Measurements from ENCODE around the gene C7. TPM values are rescaled to one million over a fixed set of nuclear protein-coding genes. Genes with fewer than 3 reads are reported as not detected.

C7 gene
- total RNA-seq, 2 experiments from 2014 or later, result not detected

GRCh38 chr5:40937075-40937474, 27.8 kb downstream of the C7 start:
- no peaks in the 10 kb centered on the region for H3K4me1 Mint-ChIP-seq (ENCODE audit: low read depth)
- DNase-seq, result no peak
- H3K9me3 Mint-ChIP-seq (ENCODE audit: insufficient read depth), result no peaks in the 10 kb centered on the region
- no peak for ATAC-seq
- H3K27me3 Mint-ChIP-seq (ENCODE audit: low read depth), result no peaks in the 10 kb centered on the region
- H3K36me3 Mint-ChIP-seq (ENCODE audit: low read depth), result no peaks in the 10 kb centered on the region
- no peak overlapping the region for H3K4me3 Mint-ChIP-seq
- no peak overlapping the region for H3K27ac Mint-ChIP-seq
- POLR2A ChIA-PET, result no interaction called here
- CTCF ChIA-PET, result no interaction called here

GRCh38 chr5:40939753-40940152, 30.5 kb downstream of the C7 start:
- POLR2A ChIA-PET, result no interaction called here
- Mint-ChIP-seq H3K36me3 (ENCODE audit: low read depth) (no peaks in the 10 kb centered on the region), H3K27me3 (ENCODE audit: low read depth) (no peaks in the 10 kb centered on the region), H3K9me3 (ENCODE audit: insufficient read depth) (no peaks in the 10 kb centered on the region), H3K4me1 (ENCODE audit: low read depth) (no peaks in the 10 kb centered on the region), H3K27ac (no peak overlapping the region), H3K4me3 (no peak overlapping the region)
- no peak for DNase-seq
- ATAC-seq, result no peak
- CTCF ChIA-PET, result no interaction called here

GRCh38 chr5:40945111-40945510, 35.8 kb downstream of the C7 start:
- peaks cover 9% of the 10 kb centered on the region for H3K27me3 Mint-ChIP-seq (ENCODE audit: low read depth)
- no peaks in the 10 kb centered on the region for H3K36me3 Mint-ChIP-seq (ENCODE audit: low read depth)
- ChIA-PET CTCF (no interaction called here), POLR2A (no interaction called here)
- ATAC-seq, result no peak
- no peak overlapping the region for H3K4me3 Mint-ChIP-seq
- H3K9me3 Mint-ChIP-seq (ENCODE audit: insufficient read depth), result no peaks in the 10 kb centered on the region
- H3K27ac Mint-ChIP-seq, result no peak overlapping the region
- no peaks in the 10 kb centered on the region for H3K4me1 Mint-ChIP-seq (ENCODE audit: low read depth)
- DNase-seq, result no peak

- Mint-ChIP-seq H3K27ac (no peak overlapping the region), H3K36me3 (ENCODE audit: low read depth) (no peaks in the 10 kb centered on the region), H3K4me1 (ENCODE audit: low read depth) (no peaks in the 10 kb centered on the region), H3K4me3 (no peak overlapping the region), H3K27me3 (ENCODE audit: low read depth) (no peaks in the 10 kb centered on the region), H3K9me3 (ENCODE audit: insufficient read depth) (no peaks in the 10 kb centered on the region)
- no peak for ATAC-seq
- CTCF ChIA-PET, result no interaction called here
- no peak for DNase-seq
- POLR2A ChIA-PET, result no interaction called here
These were observed 46.0 kb downstream of the C7 start for GRCh38 chr5:40955313-40955712.

DNA sequence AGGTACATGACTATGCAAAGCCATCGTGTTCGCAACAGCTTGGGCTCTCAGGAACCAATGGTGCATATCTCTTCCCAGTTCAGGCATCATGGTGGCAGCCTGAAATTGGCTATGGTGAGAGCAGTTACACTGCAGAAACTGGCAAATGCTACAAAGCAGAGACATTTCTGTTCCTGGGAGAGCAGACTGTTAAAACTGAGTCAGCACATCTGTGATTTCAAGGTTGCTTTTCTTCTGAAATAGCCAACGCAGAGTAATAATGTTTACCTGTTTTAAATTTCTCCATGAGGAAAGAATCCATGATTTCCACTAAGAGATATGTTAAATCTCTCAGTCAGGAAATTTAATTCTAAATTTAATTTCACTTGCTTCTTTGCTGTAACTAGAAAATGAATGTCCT, 47.8 kb downstream of the C7 start:
- no peak for ATAC-seq
- Mint-ChIP-seq H3K27me3 (ENCODE audit: low read depth) (no peaks in the 10 kb centered on the region), H3K9me3 (ENCODE audit: insufficient read depth) (no peaks in the 10 kb centered on the region), H3K36me3 (ENCODE audit: low read depth) (no peaks in the 10 kb centered on the region), H3K4me3 (no peak overlapping the region), H3K27ac (no peak overlapping the region), H3K4me1 (ENCODE audit: low read depth) (no peaks in the 10 kb centered on the region)
- CTCF ChIA-PET, result no interaction called here
- no peak for DNase-seq
- POLR2A ChIA-PET, result no interaction called here

DNA sequence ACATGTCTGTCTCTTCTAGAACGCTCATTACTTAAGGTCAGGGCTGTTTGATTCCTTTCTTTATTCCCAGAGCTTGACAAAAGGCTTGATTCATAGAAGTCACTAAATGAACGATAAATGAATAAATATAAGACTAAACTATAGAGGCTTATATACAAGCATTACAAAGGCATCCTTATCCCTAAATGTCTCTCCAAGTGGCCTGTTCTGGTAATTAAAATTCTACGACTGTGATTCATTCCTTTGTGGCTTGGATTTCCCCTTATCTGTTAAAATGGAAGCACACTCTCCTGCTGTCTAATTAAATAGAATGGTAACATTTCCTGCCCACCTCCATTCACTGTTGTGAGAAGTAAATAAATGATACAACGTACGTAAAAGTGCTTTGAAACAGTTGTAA, 49.5 kb downstream of the C7 start:
- DNase-seq, result no peak
- ChIA-PET CTCF (no interaction called here), POLR2A (no interaction called here)
- no peaks in the 10 kb centered on the region for H3K4me1 Mint-ChIP-seq (ENCODE audit: low read depth)
- H3K27me3 Mint-ChIP-seq (ENCODE audit: low read depth), result no peaks in the 10 kb centered on the region
- no peaks in the 10 kb centered on the region for H3K9me3 Mint-ChIP-seq (ENCODE audit: insufficient read depth)
- H3K36me3 Mint-ChIP-seq (ENCODE audit: low read depth), result no peaks in the 10 kb centered on the region
- no peak for ATAC-seq
- H3K4me3 Mint-ChIP-seq, result no peak overlapping the region
- no peak overlapping the region for H3K27ac Mint-ChIP-seq

- no peaks in the 10 kb centered on the region for H3K4me1 Mint-ChIP-seq (ENCODE audit: low read depth)
- ATAC-seq, result no peak
- no peaks in the 10 kb centered on the region for H3K27me3 Mint-ChIP-seq (ENCODE audit: low read depth)
- no peaks in the 10 kb centered on the region for H3K9me3 Mint-ChIP-seq (ENCODE audit: insufficient read depth)
- ChIA-PET CTCF (no interaction called here), POLR2A (no interaction called here)
- no peak for DNase-seq
- no peak overlapping the region for H3K27ac Mint-ChIP-seq
- no peak overlapping the region for H3K4me3 Mint-ChIP-seq
- no peaks in the 10 kb centered on the region for H3K36me3 Mint-ChIP-seq (ENCODE audit: low read depth)
These were observed 50.7 kb downstream of the C7 start for GRCh38 chr5:40960037-40960436.

GRCh38 chr5:40962207-40962955, 53.1 kb downstream of the C7 start:
- H3K4me3 Mint-ChIP-seq, result no peak overlapping the region
- ChIA-PET POLR2A (no interaction called here), CTCF (no interaction called here)
- no peaks in the 10 kb centered on the region for H3K27me3 Mint-ChIP-seq (ENCODE audit: low read depth)
- no peaks in the 10 kb centered on the region for H3K36me3 Mint-ChIP-seq (ENCODE audit: low read depth)
- no peaks in the 10 kb centered on the region for H3K9me3 Mint-ChIP-seq (ENCODE audit: insufficient read depth)
- ATAC-seq (no peak), DNase-seq (no peak)
- H3K27ac Mint-ChIP-seq, result no peak overlapping the region
- H3K4me1 Mint-ChIP-seq (ENCODE audit: low read depth), result no peaks in the 10 kb centered on the region

DNA sequence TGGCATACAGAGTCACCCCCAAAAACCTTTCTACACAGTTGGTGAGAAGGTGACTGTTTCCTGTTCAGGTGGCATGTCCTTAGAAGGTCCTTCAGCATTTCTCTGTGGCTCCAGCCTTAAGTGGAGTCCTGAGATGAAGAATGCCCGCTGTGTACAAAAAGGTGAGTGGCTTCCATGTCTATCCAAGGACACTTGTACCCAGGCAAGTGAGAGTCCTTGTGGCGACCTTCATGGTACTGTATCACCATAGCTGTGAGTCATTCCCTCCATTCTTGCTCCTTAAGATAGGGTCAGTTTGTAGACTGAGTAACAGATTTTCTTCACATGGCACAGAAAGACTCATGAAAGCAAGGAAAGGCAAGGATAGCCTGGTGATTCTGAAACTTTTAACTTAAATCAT, 63.1 kb downstream of the C7 start:
- no peaks in the 10 kb centered on the region for H3K4me1 Mint-ChIP-seq (ENCODE audit: low read depth)
- ChIA-PET POLR2A (no interaction called here), CTCF (no interaction called here)
- no peaks in the 10 kb centered on the region for H3K27me3 Mint-ChIP-seq (ENCODE audit: low read depth)
- H3K27ac Mint-ChIP-seq, result no peak overlapping the region
- no peaks in the 10 kb centered on the region for H3K36me3 Mint-ChIP-seq (ENCODE audit: low read depth)
- DNase-seq (no peak), ATAC-seq (no peak)
- no peak overlapping the region for H3K4me3 Mint-ChIP-seq
- no peaks in the 10 kb centered on the region for H3K9me3 Mint-ChIP-seq (ENCODE audit: insufficient read depth)

GRCh38 chr5:40973364-40974004, 64.2 kb downstream of the C7 start:
- Mint-ChIP-seq H3K27me3 (ENCODE audit: low read depth) (no peaks in the 10 kb centered on the region), H3K36me3 (ENCODE audit: low read depth) (no peaks in the 10 kb centered on the region), H3K4me3 (no peak overlapping the region), H3K9me3 (ENCODE audit: insufficient read depth) (no peaks in the 10 kb centered on the region), H3K4me1 (ENCODE audit: low read depth) (no peaks in the 10 kb centered on the region), H3K27ac (no peak overlapping the region)
- POLR2A ChIA-PET, result no interaction called here
- DNase-seq, result no peak
- no peak for ATAC-seq
- CTCF ChIA-PET, result no interaction called here

DNA sequence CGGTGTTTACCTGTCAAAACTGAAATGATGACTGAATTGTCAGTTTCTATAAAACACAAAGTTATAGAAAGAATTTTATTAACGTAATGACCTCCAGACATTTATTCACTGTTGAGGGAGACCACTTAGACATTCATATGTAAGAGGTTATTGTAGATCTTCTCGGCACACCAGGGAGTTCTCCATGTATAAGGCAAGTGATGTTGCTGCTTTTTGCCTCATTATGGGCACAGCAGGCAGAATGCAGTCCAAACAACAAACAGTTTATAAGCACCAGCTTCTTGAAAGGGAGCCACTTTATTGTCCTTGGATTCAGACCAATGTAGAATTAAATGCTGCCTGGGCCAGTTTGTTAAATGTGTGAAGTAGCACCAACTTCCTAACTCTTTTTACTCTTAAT, 66.7 kb downstream of the C7 start:
- CTCF ChIA-PET, result no interaction called here
- POLR2A ChIA-PET, result interaction anchor here (0.8 kb wide), 1 partner anchor 55 kb away, joined by 3 read pairs; no protein-coding TSS in a partner anchor
- no peak for ATAC-seq

DNA sequence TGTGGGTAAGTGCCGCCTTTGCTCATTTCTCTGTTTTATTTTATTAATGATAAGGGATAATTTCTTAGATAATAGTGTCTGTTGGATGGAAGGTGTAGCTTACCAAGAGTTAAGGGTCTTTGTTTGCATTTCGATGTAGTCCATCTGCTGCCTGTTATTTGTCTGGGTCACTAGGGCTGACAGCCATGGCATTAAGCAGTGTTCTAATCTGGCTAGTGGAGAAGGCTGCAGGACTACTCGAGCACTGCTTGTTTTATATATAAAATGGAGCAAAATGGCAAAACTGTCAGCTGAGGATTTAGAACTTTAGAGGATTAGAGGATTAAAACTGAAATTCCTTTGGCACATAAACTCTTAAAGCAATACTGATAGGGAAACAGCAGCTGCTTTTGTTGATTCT, 67.5 kb downstream of the C7 start:
- CTCF ChIA-PET, result no interaction called here
- H3K9me3 Mint-ChIP-seq (ENCODE audit: insufficient read depth), result no peaks in the 10 kb centered on the region

More for the DNA sequence above, 66.7 kb downstream of the C7 start:
- Mint-ChIP-seq H3K9me3 (ENCODE audit: insufficient read depth) (no peaks in the 10 kb centered on the region), H3K4me3 (no peak overlapping the region), H3K27ac (no peak overlapping the region), H3K27me3 (ENCODE audit: low read depth) (no peaks in the 10 kb centered on the region), H3K36me3 (ENCODE audit: low read depth) (no peaks in the 10 kb centered on the region), H3K4me1 (ENCODE audit: low read depth) (no peaks in the 10 kb centered on the region)
- DNase-seq, result no peak

DNA sequence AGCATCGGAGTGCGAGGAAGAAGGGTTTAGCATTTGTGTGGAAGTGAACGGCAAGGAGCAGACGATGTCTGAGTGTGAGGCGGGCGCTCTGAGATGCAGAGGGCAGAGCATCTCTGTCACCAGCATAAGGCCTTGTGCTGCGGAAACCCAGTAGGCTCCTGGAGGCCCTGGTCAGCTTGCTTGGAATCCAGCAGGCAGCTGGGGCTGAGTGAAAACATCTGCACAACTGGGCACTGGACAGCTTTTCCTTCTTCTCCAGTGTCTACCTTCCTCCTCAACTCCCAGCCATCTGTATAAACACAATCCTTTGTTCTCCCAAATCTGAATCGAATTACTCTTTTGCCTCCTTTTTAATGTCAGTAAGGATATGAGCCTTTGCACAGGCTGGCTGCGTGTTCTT, 72.1 kb downstream of the C7 start:
- POLR2A ChIA-PET, result no interaction called here

More for the DNA sequence above, 67.5 kb downstream of the C7 start:
- Mint-ChIP-seq H3K36me3 (ENCODE audit: low read depth) (no peaks in the 10 kb centered on the region), H3K27me3 (ENCODE audit: low read depth) (no peaks in the 10 kb centered on the region), H3K27ac (no peak overlapping the region), H3K4me3 (no peak overlapping the region), H3K4me1 (ENCODE audit: low read depth) (no peaks in the 10 kb centered on the region)
- POLR2A ChIA-PET, result no interaction called here
- ATAC-seq, result no peak
- DNase-seq, result no peak

More for the DNA sequence above, 72.1 kb downstream of the C7 start:
- Mint-ChIP-seq H3K9me3 (ENCODE audit: insufficient read depth) (no peaks in the 10 kb centered on the region), H3K27ac (no peak overlapping the region), H3K4me3 (no peak overlapping the region), H3K36me3 (ENCODE audit: low read depth) (no peaks in the 10 kb centered on the region), H3K4me1 (ENCODE audit: low read depth) (no peaks in the 10 kb centered on the region), H3K27me3 (ENCODE audit: low read depth) (no peaks in the 10 kb centered on the region)
- CTCF ChIA-PET, result no interaction called here
- ATAC-seq (no peak), DNase-seq (no peak)

Data from activated CD8-positive, alpha-beta T cell treated with anti-CD3 and anti-CD28 coated beads, Interleukin-2, amount 10 ng/mL, durations not matched to agents 7 days and 5 days (primary cell).